ENCODE measurements around the gene GET4. TPM values are rescaled to one million over a fixed set of nuclear protein-coding genes. Genes with fewer than 3 reads are reported as not detected.

Gene GET4
- total and polyA plus RNA-seq, 2 of the 4 experiments (the other 2 are of a cell fraction), result 11.3 to 30.9 TPM

GRCh38 chr7:880450-880849 is 4.1 kb downstream of the GET4 start:
- no peaks in the 10 kb centered on the region for H3K27me3 ChIP-seq (ENCODE audit: control insufficient read depth, insufficient read depth, low read length)
- H2AFZ ChIP-seq (replicated peaks; ENCODE audit: low read length, poor library complexity), result no peak overlapping the region
- H2BK120ac ChIP-seq (ENCODE audit: low read depth, low read length), result no peak overlapping the region
- no peak overlapping the region for H3K9ac ChIP-seq (ENCODE audit: low read depth, low read length)
- ATAC-seq (ENCODE audit: low read depth), result no peak
- H2AK5ac ChIP-seq (ENCODE audit: low read depth, low read length), result no peak overlapping the region
- no peak overlapping the region for H3K14ac ChIP-seq (replicated peaks; ENCODE audit: low read depth, low read length)
- no peaks in the 10 kb centered on the region for H3K9me3 ChIP-seq (ENCODE audit: control insufficient read depth, insufficient read depth, low read length)
- no peak for DNase-seq
- TF ChIP-seq RAD21 (IDR thresholded peaks at IDR 0.05; ENCODE audit: low read length), result no peak
- H4K5ac ChIP-seq (ENCODE audit: low read depth, low read length), result no peak overlapping the region
- H3K4me3 ChIP-seq (ENCODE audit: insufficient read depth, low read depth, low read length), result no peak overlapping the region
- no peak overlapping the region for H2BK20ac ChIP-seq (ENCODE audit: low read depth, low read length)
- intact Hi-C loops (cut with micrococcal nuclease) (no loop called here), dilution Hi-C loops (cut with HindIII; ENCODE audit: low sequenced_read_pairs, unreplicated experiment) (no loop called here), in situ Hi-C loops (cut with MboI; ENCODE audit: low sequenced_read_pairs) (no loop called here)
- no peak overlapping the region for H2BK5ac ChIP-seq (ENCODE audit: low read depth, low read length, poor library complexity, severe bottlenecking)
- BruUV-seq (replicated peaks), result no TSS peak
- H3K36me3 ChIP-seq (ENCODE audit: control insufficient read depth, insufficient read depth, low read length), result peaks cover 6% of the 10 kb centered on the region
- no peak overlapping the region for H4K91ac ChIP-seq (ENCODE audit: insufficient read depth, low read depth, low read length)
- H3K9me1 ChIP-seq (ENCODE audit: insufficient read depth, low read length), result peaks cover 9% of the 10 kb centered on the region
- ChIA-PET CTCF (no interaction called here), POLR2A (ENCODE audit: unreplicated experiment) (no interaction called here)
- no peak overlapping the region for H4K8ac ChIP-seq (ENCODE audit: low read depth in 2 of 2, low read length in 2 of 2)
- no peak overlapping the region for H3K23ac ChIP-seq (ENCODE audit: low read depth, low read length)
- peaks cover 57% of the 10 kb centered on the region for H4K20me1 ChIP-seq (ENCODE audit: insufficient read depth, low read length)
- no peak overlapping the region for H3K18ac ChIP-seq (ENCODE audit: low read depth, low read length)
- H3K79me1 ChIP-seq (ENCODE audit: low read depth in 1 of 2, low read length in 2 of 2), result peaks cover 4 to 69% of the 10 kb centered on the region in 2 experiments
- H3K56ac ChIP-seq (ENCODE audit: extremely low read depth, insufficient read depth, low read length), result no peak overlapping the region
- H3K4ac ChIP-seq (ENCODE audit: low read depth, low read length), result no peak overlapping the region
- 80% methylated on average over 9 of the region's 15 CpGs; no CpG with 5 or more reads in 1 of the 2 experiments for WGBS, 2 experiments (ENCODE audit: extremely low coverage in 2 of 2, insufficient read length in 1 of 2)
- H2BK15ac ChIP-seq (ENCODE audit: low read depth, low read length), result no peak overlapping the region
- H3K27ac ChIP-seq (ENCODE audit: insufficient read depth, low read length), result no peak overlapping the region
- peaks cover 4% of the 10 kb centered on the region for H3K4me1 ChIP-seq (ENCODE audit: control insufficient read depth, insufficient read depth, low read length)
- H2AK9ac ChIP-seq (replicated peaks; ENCODE audit: low read depth, low read length, poor library complexity), result peak overlapping the region; percentile 65
- H3K4me2 ChIP-seq (ENCODE audit: low read depth, low read length), result no peak overlapping the region

Data from IMR-90 (cell line).